ENCODE data around the gene PTPN3. TPM values are rescaled to one million over a fixed set of nuclear protein-coding genes. Genes with fewer than 3 reads are reported as not detected.

The PTPN3 gene
- total RNA-seq, 1 experiment from 2014 or later = 20.8 TPM

DNA sequence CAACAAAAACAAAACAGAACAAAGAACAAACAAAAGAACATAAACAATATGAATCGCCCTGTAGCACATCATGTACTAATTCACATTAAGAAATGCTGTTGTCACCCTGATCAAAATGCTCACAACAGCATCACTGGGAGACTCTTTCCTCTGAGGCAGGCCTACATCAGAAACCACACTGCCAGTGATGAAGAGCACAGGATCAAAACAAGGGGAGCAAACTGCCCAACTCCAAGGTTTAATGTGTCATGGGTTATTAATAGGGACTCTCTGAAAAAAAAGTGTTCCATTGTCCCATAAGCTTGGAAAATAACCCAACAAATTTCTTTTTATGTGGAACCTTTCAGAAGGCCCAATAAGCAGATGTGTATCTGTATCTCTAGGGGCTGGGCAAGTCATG, 74.2 kb downstream of the PTPN3 start:
- H3K4me2 ChIP-seq (ENCODE audit: low read length) = no peak overlapping the region

More for the DNA sequence above, 74.2 kb downstream of the PTPN3 start:
- no peak overlapping the region for H3K27ac ChIP-seq (ENCODE audit: low read depth, low read length)
- POLR2A ChIA-PET = no interaction called here
- RAD21 ChIA-PET (ENCODE audit: low non-redundant PET in 1 of 2, low total read pairs in 2 of 2, uncharacterized antibody in 2 of 2, unreplicated experiment in 2 of 2) = no interaction called here
- H3K4me3 ChIP-seq (replicated peaks in 1 of 2; ENCODE audit: low read depth in 1 of 2, low read length in 2 of 2) = no peak overlapping the region
- no peak for DNase-seq (ENCODE audit: low read depth, low spot score)
- no peak overlapping the region for H2AFZ ChIP-seq (ENCODE audit: low read depth, low read length, poor library complexity, severe bottlenecking)
- no peaks in the 10 kb centered on the region for H3K4me1 ChIP-seq (ENCODE audit: control insufficient read depth in 1 of 2, insufficient read depth in 2 of 2, low read length in 2 of 2)
- H3K9ac ChIP-seq (ENCODE audit: low read length) = no peak overlapping the region
- H3K27me3 ChIP-seq (ENCODE audit: insufficient read depth, low read length) = no peaks in the 10 kb centered on the region
- H3K36me3 ChIP-seq (ENCODE audit: control insufficient read depth in 1 of 2, insufficient read depth in 2 of 2, low read length in 2 of 2) = peaks cover 9 to 22% of the 10 kb centered on the region in 2 experiments; a peak in 3 of 4 replicates
- intact Hi-C loops (cut with micrococcal nuclease) = no loop called here
- no peaks in the 10 kb centered on the region for H4K20me1 ChIP-seq (ENCODE audit: insufficient read depth)
- H3K9me3 ChIP-seq (ENCODE audit: control insufficient read depth in 1 of 2, insufficient read depth in 1 of 2, low read depth in 1 of 2, low read length in 2 of 2) = no peaks in the 10 kb centered on the region
- no peak for ATAC-seq
- CTCF ChIA-PET = no interaction called here
- TF ChIP-seq SIN3A (IDR thresholded peaks at IDR 0.05; ENCODE audit: low read depth) (no peak), CEBPB (IDR thresholded peaks at IDR 0.05; ENCODE audit: low read depth) (no peak), SRF (IDR thresholded peaks at IDR 0.05; ENCODE audit: low read depth) (no peak), EGR1 (IDR thresholded peaks at IDR 0.05; ENCODE audit: low read depth) (no peak), ZNF274 (IDR thresholded peaks at IDR 0.05; ENCODE audit: low read depth, low read length) (no peak), SP1 (IDR thresholded peaks at IDR 0.05; ENCODE audit: low read depth) (no peak), FOSL1 (IDR thresholded peaks at IDR 0.05; ENCODE audit: low read depth) (no peak), YY1 (IDR thresholded peaks at IDR 0.05; ENCODE audit: extremely low read depth, insufficient replicate concordance, low read depth, low read length) (no peak), POLR2AphosphoS5 (IDR thresholded peaks at IDR 0.05; ENCODE audit: low read depth, low read length) (no peak), RAD21 (IDR thresholded peaks at IDR 0.05; ENCODE audit: low read depth) (no peak), ZFX (IDR thresholded peaks at IDR 0.05) (no peak)
- TF ChIP-seq, protein P1, sequence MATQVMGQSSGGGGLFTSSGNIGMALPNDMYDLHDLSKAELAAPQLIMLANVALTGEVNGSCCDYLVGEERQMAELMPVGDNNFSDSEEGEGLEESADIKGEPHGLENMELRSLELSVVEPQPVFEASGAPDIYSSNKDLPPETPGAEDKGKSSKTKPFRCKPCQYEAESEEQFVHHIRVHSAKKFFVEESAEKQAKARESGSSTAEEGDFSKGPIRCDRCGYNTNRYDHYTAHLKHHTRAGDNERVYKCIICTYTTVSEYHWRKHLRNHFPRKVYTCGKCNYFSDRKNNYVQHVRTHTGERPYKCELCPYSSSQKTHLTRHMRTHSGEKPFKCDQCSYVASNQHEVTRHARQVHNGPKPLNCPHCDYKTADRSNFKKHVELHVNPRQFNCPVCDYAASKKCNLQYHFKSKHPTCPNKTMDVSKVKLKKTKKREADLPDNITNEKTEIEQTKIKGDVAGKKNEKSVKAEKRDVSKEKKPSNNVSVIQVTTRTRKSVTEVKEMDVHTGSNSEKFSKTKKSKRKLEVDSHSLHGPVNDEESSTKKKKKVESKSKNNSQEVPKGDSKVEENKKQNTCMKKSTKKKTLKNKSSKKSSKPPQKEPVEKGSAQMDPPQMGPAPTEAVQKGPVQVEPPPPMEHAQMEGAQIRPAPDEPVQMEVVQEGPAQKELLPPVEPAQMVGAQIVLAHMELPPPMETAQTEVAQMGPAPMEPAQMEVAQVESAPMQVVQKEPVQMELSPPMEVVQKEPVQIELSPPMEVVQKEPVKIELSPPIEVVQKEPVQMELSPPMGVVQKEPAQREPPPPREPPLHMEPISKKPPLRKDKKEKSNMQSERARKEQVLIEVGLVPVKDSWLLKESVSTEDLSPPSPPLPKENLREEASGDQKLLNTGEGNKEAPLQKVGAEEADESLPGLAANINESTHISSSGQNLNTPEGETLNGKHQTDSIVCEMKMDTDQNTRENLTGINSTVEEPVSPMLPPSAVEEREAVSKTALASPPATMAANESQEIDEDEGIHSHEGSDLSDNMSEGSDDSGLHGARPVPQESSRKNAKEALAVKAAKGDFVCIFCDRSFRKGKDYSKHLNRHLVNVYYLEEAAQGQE (IDR thresholded peaks at IDR 0.05; ENCODE audit: low read depth) = no peak
- TF ChIP-seq, protein P2, sequence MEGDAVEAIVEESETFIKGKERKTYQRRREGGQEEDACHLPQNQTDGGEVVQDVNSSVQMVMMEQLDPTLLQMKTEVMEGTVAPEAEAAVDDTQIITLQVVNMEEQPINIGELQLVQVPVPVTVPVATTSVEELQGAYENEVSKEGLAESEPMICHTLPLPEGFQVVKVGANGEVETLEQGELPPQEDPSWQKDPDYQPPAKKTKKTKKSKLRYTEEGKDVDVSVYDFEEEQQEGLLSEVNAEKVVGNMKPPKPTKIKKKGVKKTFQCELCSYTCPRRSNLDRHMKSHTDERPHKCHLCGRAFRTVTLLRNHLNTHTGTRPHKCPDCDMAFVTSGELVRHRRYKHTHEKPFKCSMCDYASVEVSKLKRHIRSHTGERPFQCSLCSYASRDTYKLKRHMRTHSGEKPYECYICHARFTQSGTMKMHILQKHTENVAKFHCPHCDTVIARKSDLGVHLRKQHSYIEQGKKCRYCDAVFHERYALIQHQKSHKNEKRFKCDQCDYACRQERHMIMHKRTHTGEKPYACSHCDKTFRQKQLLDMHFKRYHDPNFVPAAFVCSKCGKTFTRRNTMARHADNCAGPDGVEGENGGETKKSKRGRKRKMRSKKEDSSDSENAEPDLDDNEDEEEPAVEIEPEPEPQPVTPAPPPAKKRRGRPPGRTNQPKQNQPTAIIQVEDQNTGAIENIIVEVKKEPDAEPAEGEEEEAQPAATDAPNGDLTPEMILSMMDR (IDR thresholded peaks at IDR 0.05 in 2 of 3, conservative IDR thresholded peaks at IDR 0.05 in 1 of 3; ENCODE audit: borderline replicate concordance in 1 of 3, insufficient read depth in 1 of 3, low read depth in 2 of 3, low read length in 2 of 3) = no peak
- TF ChIP-seq, protein P3, sequence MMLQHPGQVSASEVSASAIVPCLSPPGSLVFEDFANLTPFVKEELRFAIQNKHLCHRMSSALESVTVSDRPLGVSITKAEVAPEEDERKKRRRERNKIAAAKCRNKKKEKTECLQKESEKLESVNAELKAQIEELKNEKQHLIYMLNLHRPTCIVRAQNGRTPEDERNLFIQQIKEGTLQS (IDR thresholded peaks at IDR 0.05) = no peak
- H3K9me2 ChIP-seq (ENCODE audit: insufficient read depth) = no peaks in the 10 kb centered on the region
- no peaks in the 10 kb centered on the region for H3K79me2 ChIP-seq (ENCODE audit: insufficient read depth, low read length)
- no TSS peak for BruUV-seq (replicated peaks)

Measured in HCT116 (cell line).